HG03558 (cell line): ENCODE measurements around the gene TSPAN17.
"Not testable (repeated sequence)": the region's sequence is repeated elsewhere in the genome, so short reads cannot be mapped to it uniquely, and the experiment has no call there.

Experiments
- ATAC-seq: cut with Tn5 transposase; IDR thresholded peaks from one replicate; pipeline ENCODE4 v1.9.1; 2021; ENCODE audit warnings: moderate number of reproducible peaks; ENCODE audit not compliant: unreplicated experiment; ENCODE audit errors: extremely low read depth

Gene TSPAN17

DNA sequence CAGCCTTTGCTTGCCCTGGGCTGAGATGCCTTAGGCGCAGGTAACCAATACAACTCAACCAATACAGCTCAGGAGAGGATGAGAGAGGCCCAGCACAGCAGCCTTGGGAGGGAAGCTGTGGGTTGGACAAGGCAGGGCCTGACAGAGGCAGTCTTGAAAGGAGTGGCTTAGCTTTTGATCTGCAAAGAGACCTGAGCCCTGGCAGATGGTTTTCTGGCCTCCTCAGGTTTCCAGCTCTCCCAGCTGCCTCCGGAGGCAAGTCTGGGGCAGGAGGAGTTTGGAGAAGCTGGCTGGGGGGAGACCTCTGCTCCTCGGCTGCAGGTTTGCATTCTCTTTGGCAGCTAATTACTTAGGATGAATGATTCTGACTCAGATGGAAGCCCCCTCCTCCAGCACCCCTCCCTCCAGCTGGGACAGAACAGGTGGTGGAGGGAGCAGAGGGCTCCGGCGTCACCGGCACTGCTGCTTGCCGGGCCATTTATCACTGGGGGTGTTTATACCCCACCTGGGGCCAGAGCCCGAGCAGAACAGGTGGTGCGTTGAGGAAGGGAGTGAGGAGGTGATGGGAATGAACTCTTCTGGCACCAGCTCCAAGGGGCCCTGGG, 50.8 kb downstream of the TSPAN17 start:
- ATAC-seq, result no peak

DNA sequence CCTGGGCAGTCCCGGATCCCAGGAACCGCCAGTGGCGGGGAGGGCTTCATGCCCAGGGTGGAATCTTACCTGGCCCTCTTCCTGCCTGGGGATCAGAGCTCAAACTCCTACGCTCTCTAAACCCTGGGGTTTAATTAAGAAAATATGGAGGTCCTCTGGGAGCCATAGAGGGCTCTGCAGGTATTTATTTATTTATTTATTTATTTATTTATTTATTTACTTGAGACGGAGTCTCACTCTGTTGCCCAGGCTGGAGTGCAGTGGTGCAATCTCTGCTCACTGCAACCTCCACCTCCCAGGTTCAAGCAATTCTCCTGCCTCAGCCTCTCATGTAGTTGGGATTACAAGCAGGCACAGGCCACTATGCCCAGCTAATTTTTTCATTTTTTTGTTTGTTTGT, 52.2 kb downstream of the TSPAN17 start:
- ATAC-seq, result not testable (repeated sequence)

DNA sequence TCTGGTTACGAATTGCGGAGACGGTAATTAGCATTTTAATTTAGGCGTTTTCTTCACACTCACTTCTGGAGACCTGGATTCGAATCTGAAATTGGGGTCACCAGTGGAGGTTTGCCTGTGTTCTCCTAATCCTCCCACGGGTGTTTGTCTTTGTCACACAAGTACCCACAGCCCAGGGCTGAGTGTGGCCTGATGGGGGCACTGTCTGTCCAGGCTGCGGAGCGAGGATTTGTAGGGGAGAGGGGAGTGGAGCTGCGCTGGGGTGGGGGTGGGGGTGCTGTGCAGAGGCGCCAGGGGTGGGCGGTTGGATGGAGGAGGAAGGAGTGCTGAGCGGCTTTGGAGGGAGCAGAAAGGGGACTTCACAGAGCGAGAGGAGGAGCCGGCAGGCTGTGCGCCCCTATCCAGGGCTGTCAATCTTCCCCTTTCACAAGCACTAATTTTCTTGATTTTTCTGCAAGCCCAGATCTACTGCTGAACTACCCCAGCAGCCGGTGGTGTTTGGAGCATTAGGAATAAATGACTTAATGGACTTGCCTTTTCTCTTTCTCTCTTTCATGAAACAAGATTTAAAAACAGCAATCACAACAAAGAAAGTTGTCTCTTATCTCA, 53.1 kb downstream of the TSPAN17 start:
- ATAC-seq, result no peak

DNA sequence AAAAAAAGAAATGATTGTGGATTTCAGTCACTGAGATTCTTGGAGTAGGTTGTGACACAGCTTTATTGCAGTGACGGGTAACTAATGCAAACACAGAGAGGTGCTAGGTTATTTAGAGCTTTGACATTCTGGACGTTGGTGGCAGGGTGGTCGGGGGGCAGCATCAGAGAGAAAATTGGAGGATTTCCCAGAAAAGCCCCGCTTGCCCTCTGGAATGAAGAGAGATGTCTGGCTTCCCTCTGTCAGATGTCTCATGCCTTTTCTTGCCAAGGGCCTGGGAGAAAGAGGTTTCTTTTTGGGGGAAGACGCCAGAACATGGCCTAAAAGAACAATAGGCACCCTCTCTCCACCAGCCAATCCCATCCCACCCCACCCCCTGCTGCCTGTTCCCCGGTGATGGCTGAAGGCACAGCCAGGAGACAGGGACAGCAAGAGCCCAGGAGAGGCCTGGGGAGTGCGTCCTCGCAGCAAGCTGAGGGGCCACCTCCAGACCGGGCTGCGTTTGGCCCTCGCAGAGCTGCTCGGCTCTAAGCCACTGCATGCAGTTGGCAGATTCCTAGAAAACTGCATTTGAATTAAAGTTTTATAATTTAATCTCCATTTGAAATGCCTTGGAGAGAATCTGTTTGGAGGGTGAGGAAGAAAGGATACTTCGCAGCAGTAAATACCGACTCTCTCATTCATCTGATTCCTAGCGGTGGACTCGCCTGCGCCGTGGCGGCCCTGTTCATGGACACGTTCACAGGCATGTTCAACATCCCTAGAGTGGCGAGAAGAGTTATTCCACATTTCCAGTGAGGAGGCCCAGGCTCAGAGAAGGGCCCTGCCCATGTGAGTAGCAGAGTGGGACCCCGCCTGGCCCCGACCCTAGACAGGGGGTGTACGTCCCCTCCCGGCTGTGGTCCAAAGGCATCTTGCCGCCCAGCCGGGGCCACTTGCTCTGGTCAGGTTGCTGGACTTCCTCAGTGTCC, 55.7 kb downstream of the TSPAN17 start:
- ATAC-seq, result no peak

DNA sequence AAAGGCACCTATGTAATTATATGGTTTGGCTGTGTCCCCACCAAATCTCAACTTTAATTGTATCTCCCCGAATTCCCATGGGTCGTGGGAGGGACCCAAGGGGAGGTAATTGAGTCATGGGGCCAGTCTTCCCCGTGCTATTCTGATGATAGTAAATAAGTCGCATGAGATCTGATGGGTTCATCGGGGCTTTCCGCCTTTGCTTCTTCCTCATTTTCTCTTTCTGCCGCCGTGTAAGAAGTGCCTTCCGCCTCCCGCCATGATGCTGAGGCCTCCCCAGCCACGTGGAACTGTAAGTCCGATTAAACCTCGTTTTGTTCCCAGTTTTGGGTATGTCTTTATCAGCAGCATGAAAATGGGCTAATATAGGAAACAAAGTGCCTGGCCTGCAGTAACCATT, 56.6 kb downstream of the TSPAN17 start:
- no peak for ATAC-seq

DNA sequence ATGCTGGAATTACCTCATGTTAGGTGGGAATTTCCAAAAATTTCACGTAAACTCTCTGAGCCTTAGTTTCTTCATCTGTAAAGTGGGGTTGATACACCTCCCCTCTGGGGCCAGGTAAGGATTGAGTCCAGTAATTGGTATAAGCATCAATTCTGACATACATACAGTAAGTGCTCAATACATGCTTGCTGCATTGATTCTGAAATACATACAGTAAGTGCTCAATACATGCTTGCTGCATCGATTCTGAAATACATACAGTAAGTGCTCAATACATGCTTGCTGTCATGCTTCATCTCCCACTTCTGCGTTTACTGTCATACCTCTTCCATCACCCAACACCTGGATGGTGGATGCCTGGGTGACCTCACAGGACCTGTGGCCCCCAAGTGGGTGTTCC, 57.1 kb downstream of the TSPAN17 start:
- no peak for ATAC-seq

DNA sequence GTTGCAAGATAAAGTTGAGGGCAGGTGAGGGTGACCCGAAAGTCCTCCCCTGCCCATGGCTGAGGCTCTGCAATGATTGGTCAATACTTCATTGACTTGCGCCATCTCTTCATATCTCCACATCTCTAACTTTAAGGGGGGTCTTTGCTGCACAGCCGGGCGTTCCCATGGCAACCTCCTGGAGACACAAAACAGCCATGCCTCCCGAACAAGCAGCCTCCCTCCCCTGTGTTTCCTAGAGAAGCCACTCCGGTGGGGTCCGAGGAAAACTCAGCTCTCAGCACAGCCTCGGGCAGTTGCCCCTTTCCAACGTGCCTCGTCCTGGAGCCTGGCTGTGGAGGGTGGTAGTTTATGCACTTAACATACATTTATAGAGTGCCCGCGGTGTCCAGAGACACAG, 57.5 kb downstream of the TSPAN17 start:
- no peak for ATAC-seq
